HepG2 (cell line): ENCODE data around the gene C14orf119.

ENCODE experiments used
- ATF3 ChIP-seq: sonication (generic); formaldehyde crosslinking; IDR thresholded peaks from 2 replicates; pipeline ENCODE4 v1.4.0; 2020; ENCODE audit warnings: missing genetic modification reagents
- BCL6 ChIP-seq: IDR thresholded peaks from 2 replicates; pipeline ENCODE4 v1.6.1; 2016; ENCODE audit warnings: missing genetic modification reagents, missing compliant biosample characterization

- TF ChIP-seq BCL6 (CRISPR knock-in tag), result no peak
- no peak for TF ChIP-seq ATF3
Observed at GRCh38 chr14:23131482-23131881, 36.2 kb downstream of the C14orf119 start.
